ENCODE data around the gene COL4A1.
A peak's percentile ranks its signal among the peaks of the same experiment; 100 is the strongest.

COL4A1 gene

GRCh38 chr13:110282316-110282841, 24.6 kb downstream of the COL4A1 start:
- DNase-seq, result no peak

DNA sequence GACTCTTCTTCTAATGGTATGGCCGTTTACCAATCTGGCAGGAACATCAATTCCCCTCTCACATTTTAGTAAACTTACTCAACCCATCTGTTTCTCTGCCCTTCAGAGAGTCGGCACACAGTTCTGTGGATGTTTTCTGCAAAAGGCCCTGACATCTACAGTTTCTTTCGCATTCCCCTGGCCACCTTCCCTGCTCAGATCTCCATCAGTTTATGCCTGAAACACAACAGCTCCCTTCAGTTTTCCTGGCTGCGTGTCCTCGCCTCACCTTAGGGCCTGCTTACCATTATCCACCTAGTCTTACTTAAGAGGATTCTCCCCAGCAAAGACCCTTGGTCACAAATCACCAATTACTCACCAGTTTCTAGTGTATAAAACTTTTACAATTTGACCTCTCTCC, 25.2 kb downstream of the COL4A1 start:
- no peak for DNase-seq
- H3K4me3 ChIP-seq, result no peak overlapping the region
- H3K27ac ChIP-seq, result peak overlapping the region; percentile 53 to 70

More at GRCh38 chr13:110282316-110282841, 24.6 kb downstream of the COL4A1 start:
- H3K4me1 ChIP-seq, result peaks cover 0 to 99% (median 60%) of the 10 kb centered on the region in 4 donors
- intact Hi-C loops (cut with DNase I; ENCODE audit: low total_unique reads), result no loop called here
- H3K27me3 ChIP-seq, result no peaks in the 10 kb centered on the region
- peak overlapping the region; percentile 53 to 70 for H3K27ac ChIP-seq
- no peak for TF ChIP-seq CTCF (IDR thresholded peaks at IDR 0.05)
- no peaks in the 10 kb centered on the region for H3K9me3 ChIP-seq
- no peak overlapping the region for H3K4me3 ChIP-seq
- H3K36me3 ChIP-seq, result no peaks in the 10 kb centered on the region

GRCh38 chr13:110280985-110281688, 25.8 kb downstream of the COL4A1 start:
- intact Hi-C loops (cut with DNase I; ENCODE audit: low total_unique reads), result no loop called here
- DNase-seq, result peak in 1 of 2 donors; percentile 41
- TF ChIP-seq CTCF (IDR thresholded peaks at IDR 0.05), result no peak
- Histone ChIP-seq H3K27me3 (no peaks in the 10 kb centered on the region), H3K27ac (peak overlapping the region; percentile 53 to 70), H3K4me3 (no peak overlapping the region), H3K4me1 (peaks cover 0 to 99% (median 56%) of the 10 kb centered on the region in 4 donors), H3K9me3 (no peaks in the 10 kb centered on the region), H3K36me3 (no peaks in the 10 kb centered on the region)

More for the DNA sequence above, 25.2 kb downstream of the COL4A1 start:
- Histone ChIP-seq H3K4me1 (peaks cover 0 to 99% (median 60%) of the 10 kb centered on the region in 4 donors), H3K36me3 (no peaks in the 10 kb centered on the region), H3K27me3 (no peaks in the 10 kb centered on the region), H3K9me3 (no peaks in the 10 kb centered on the region)
- intact Hi-C loops (cut with DNase I; ENCODE audit: low total_unique reads), result no loop called here
- TF ChIP-seq CTCF (IDR thresholded peaks at IDR 0.05), result no peak

- peak overlapping the region; percentile 53 to 70 for H3K27ac ChIP-seq
Measured at GRCh38 chr13:110280231-110280813, 26.6 kb downstream of the COL4A1 start.

GRCh38 chr13:110279684-110280083, 27.3 kb downstream of the COL4A1 start:
- no peaks in the 10 kb centered on the region for H3K27me3 ChIP-seq
- no peak for DNase-seq
- H3K27ac ChIP-seq, result peak overlapping the region; percentile 53 to 70
- intact Hi-C loops (cut with DNase I; ENCODE audit: low total_unique reads), result no loop called here
- no peaks in the 10 kb centered on the region for H3K9me3 ChIP-seq
- no peak for TF ChIP-seq CTCF (IDR thresholded peaks at IDR 0.05)
- peaks cover 0 to 99% (median 54%) of the 10 kb centered on the region in 4 donors for H3K4me1 ChIP-seq
- H3K36me3 ChIP-seq, result no peaks in the 10 kb centered on the region
- no peak overlapping the region for H3K4me3 ChIP-seq

More at GRCh38 chr13:110280231-110280813, 26.6 kb downstream of the COL4A1 start:
- peaks cover 0 to 99% (median 56%) of the 10 kb centered on the region in 4 donors for H3K4me1 ChIP-seq
- H3K36me3 ChIP-seq, result no peaks in the 10 kb centered on the region
- TF ChIP-seq CTCF (IDR thresholded peaks at IDR 0.05), result no peak
- no peaks in the 10 kb centered on the region for H3K27me3 ChIP-seq
- H3K9me3 ChIP-seq, result no peaks in the 10 kb centered on the region
- no peak overlapping the region for H3K4me3 ChIP-seq
- intact Hi-C loops (cut with DNase I; ENCODE audit: low total_unique reads), result no loop called here
- no peak for DNase-seq

Measured in tibial artery (tissue), 4 donors.